ENCODE measurements around the gene PET117.
"Not testable (repeated sequence)": the region's sequence is repeated elsewhere in the genome, so short reads cannot be mapped to it uniquely, and the experiment has no call there.

Gene PET117

GRCh38 chr20:18137412-18138265 is at the start of gene PET117, which contains the start of gene KAT14:
PET117 (plus strand) TSS chr20:18137863; CDS start chr20:18137956, 93 bp downstream.
KAT14 (plus strand) TSS chr20:18137863; CDS start chr20:18142661, 4,798 bp downstream.
- DNase-seq (ENCODE audit: low read depth in 2 of 2), result peak; percentile 81 to 83

GRCh38 chr20:18088298-18088697 is 49.4 kb upstream of the PET117 start:
- not testable (repeated sequence) for DNase-seq (ENCODE audit: low read depth in 2 of 2)

- not testable (repeated sequence) for DNase-seq (ENCODE audit: low read depth in 2 of 2)
Measured at GRCh38 chr20:18088841-18089240, 48.8 kb upstream of the PET117 start.

GRCh38 chr20:18090044-18090443 is 47.6 kb upstream of the PET117 start:
- DNase-seq (ENCODE audit: low read depth in 2 of 2), result no peak

- no peak for DNase-seq (ENCODE audit: low read depth in 2 of 2)
Measured at GRCh38 chr20:18090477-18090876, 47.2 kb upstream of the PET117 start.

GRCh38 chr20:18091623-18092022 is 46.0 kb upstream of the PET117 start:
- DNase-seq (ENCODE audit: low read depth in 2 of 2), result no peak

- no peak for DNase-seq (ENCODE audit: low read depth in 2 of 2)
Measured at GRCh38 chr20:18092890-18093289, 44.8 kb upstream of the PET117 start.

- DNase-seq (ENCODE audit: low read depth in 2 of 2), result no peak
Measured at GRCh38 chr20:18093388-18093787, 44.3 kb upstream of the PET117 start.

GRCh38 chr20:18094191-18094590 is 43.5 kb upstream of the PET117 start:
- DNase-seq (ENCODE audit: low read depth in 2 of 2), result no peak

GRCh38 chr20:18100569-18100968 is 37.1 kb upstream of the PET117 start:
- not testable (repeated sequence) for DNase-seq (ENCODE audit: low read depth in 2 of 2)

GRCh38 chr20:18101125-18101810 is 36.4 kb upstream of the PET117 start:
- DNase-seq (ENCODE audit: low read depth in 2 of 2), result no peak

GRCh38 chr20:18103497-18103896 is 34.2 kb upstream of the PET117 start:
- DNase-seq (ENCODE audit: low read depth in 2 of 2), result no peak

- DNase-seq (ENCODE audit: low read depth in 2 of 2), result no peak
Measured at GRCh38 chr20:18108326-18108725, 29.3 kb upstream of the PET117 start.

- DNase-seq (ENCODE audit: low read depth in 2 of 2), result not testable (repeated sequence)
Measured at GRCh38 chr20:18128574-18128973, 9.1 kb upstream of the PET117 start.

- DNase-seq (ENCODE audit: low read depth in 2 of 2), result no peak
Measured at GRCh38 chr20:18132663-18133062, 5.0 kb upstream of the PET117 start.

- DNase-seq (ENCODE audit: low read depth in 2 of 2), result no peak
Measured at GRCh38 chr20:18133962-18134361, 3.7 kb upstream of the PET117 start.

GRCh38 chr20:18138266-18138582 is 561 bp downstream of the PET117 start:
- DNase-seq (ENCODE audit: low read depth in 2 of 2), result no peak

GRCh38 chr20:18138639-18139583 is 1.2 kb downstream of the PET117 start:
- DNase-seq (ENCODE audit: low read depth in 2 of 2), result no peak

GRCh38 chr20:18139832-18140231 is 2.2 kb downstream of the PET117 start:
- no peak for DNase-seq (ENCODE audit: low read depth in 2 of 2)

- no peak for DNase-seq (ENCODE audit: low read depth in 2 of 2)
Measured at GRCh38 chr20:18144541-18145099, 7.0 kb downstream of the PET117 start.

- DNase-seq (ENCODE audit: low read depth in 2 of 2), result no peak
Measured at GRCh38 chr20:18154342-18154741, 16.7 kb downstream of the PET117 start.

- DNase-seq (ENCODE audit: low read depth in 2 of 2), result no peak
Measured at GRCh38 chr20:18156045-18156444, 18.4 kb downstream of the PET117 start.
